CD4-positive, alpha-beta T cell (primary cell): ENCODE measurements around the gene COL4A6. TPM values are rescaled to one million over a fixed set of nuclear protein-coding genes. Genes with fewer than 3 reads are reported as not detected.

Experiments used
- ATAC-seq: fragments of 200-7000 bp; cut with Tn5 transposase; one replicate; pipeline ENCODE4 v1.10.0; 2022; ENCODE audit warnings: mild to moderate bottlenecking; ENCODE audit not compliant: poor library complexity
- CTCF ChIA-PET: fragments of 350-600 bp; sonication (Branson Sonifier 250); formaldehyde crosslinking; loops from one replicate; lab custom pipeline; 2021; ENCODE audit warnings: antibody characterized with exemption, inconsistent platforms; lab: Charles Lee
- POLR2A ChIA-PET: fragments of 350-600 bp; sonication (Branson Sonifier 250); formaldehyde crosslinking; loops from one replicate; lab custom pipeline; 2021; ENCODE audit warnings: antibody characterized with exemption, inconsistent platforms; lab: Charles Lee
- DNase-seq, 14 experiments: peaks; one replicate each; pipeline ENCODE4 v3.0.0-alpha.2; 2013 to 2020; ENCODE audit warnings: mixed read lengths in 2 of 14
- H3K27ac ChIP-seq, 2 donors: one replicate each; pipeline versions ENCODE4 v1.5.1 to v1.7.0; 2013; ENCODE audit warnings: low read length in 2 of 2, low read depth in 1 of 2, mild to moderate bottlenecking in 1 of 2
- H3K27me3 ChIP-seq, 2 experiments: 1 replicate in 1 of 2; 2 replicates in 1 of 2; pipeline versions ENCODE4 v1.6.1 to v1.7.0; 2013; ENCODE audit warnings: low read length in 2 of 2, control low read depth in 1 of 2, mild to moderate bottlenecking in 1 of 2, moderate library complexity in 1 of 2; ENCODE audit not compliant: insufficient read depth in 2 of 2, control insufficient read depth in 1 of 2
- H3K36me3 ChIP-seq: one replicate; pipeline ENCODE4 v1.6.1; 2013; ENCODE audit warnings: low read length, control low read depth; ENCODE audit not compliant: insufficient read depth
- H3K4me1 ChIP-seq: one replicate; pipeline ENCODE4 v1.6.1; 2013; ENCODE audit warnings: low read length, control low read depth; ENCODE audit not compliant: insufficient read depth
- H3K4me3 ChIP-seq: one replicate; pipeline ENCODE4 v1.5.1; 2013; ENCODE audit warnings: mild to moderate bottlenecking, low read length, moderate library complexity
- H3K9me3 ChIP-seq, 2 experiments: 1 replicate in 1 of 2; 2 replicates in 1 of 2; pipeline versions ENCODE4 v1.6.1 to v1.7.0; 2013; ENCODE audit warnings: low read length in 2 of 2, mild to moderate bottlenecking in 2 of 2, control low read depth in 1 of 2, moderate library complexity in 1 of 2; ENCODE audit not compliant: control insufficient read depth in 1 of 2, insufficient read depth in 1 of 2
- H3K27ac Mint-ChIP-seq: one replicate; pipeline ENCODE4 v1.8.0; 2020; ENCODE audit warnings: mixed read lengths
- H3K27me3 Mint-ChIP-seq: one replicate; pipeline ENCODE4 v1.8.0; 2021; ENCODE audit warnings: mixed read lengths
- H3K36me3 Mint-ChIP-seq: one replicate; pipeline ENCODE4 v1.8.0; 2021; ENCODE audit warnings: low read depth, mixed read lengths
- H3K4me1 Mint-ChIP-seq: one replicate; pipeline ENCODE4 v1.8.0; 2021; ENCODE audit warnings: low read depth, mixed read lengths
- H3K4me3 Mint-ChIP-seq: one replicate; pipeline ENCODE4 v1.8.0; 2020; ENCODE audit warnings: mild to moderate bottlenecking, mixed read lengths
- H3K9me3 Mint-ChIP-seq: one replicate; pipeline ENCODE4 v1.8.0; 2020; ENCODE audit warnings: mixed read lengths
- intact Hi-C, 2 experiments: fragments of 100-400 bp; cut with DNase I in 1 of 2; cut with micrococcal nuclease in 1 of 2; formaldehyde crosslinking; loops; one replicate each; pipeline versions ENCODE4 v1.15.1 to v1.9.0; 2023 to 2025; cut with DNase I, micrococcal nuclease
- total RNA-seq, 174 experiments: library from RNA in 2 of 174; stranded (reverse) in 2 of 174; gene quantifications; one replicate each; pipeline ENCODE4 v1.2.3 and lab custom pipeline; 2021 to 2026
- TF ChIP-seq, protein P1 (sequence below): fragments of 200-600 bp; IDR thresholded peaks from one replicate; pipeline ENCODE4 v1.8.0; 2022; ENCODE audit warnings: antibody characterized with exemption, mild to moderate bottlenecking

Gene COL4A6
- total RNA-seq, 2 experiments from 2014 or later, result not detected

- DNase-seq (no peak), ATAC-seq (no peak)
- H3K36me3 ChIP-seq, result peaks cover 2% of the 10 kb centered on the region
- Mint-ChIP-seq H3K27ac (no peak overlapping the region), H3K9me3 (no peaks in the 10 kb centered on the region), H3K4me3 (no peak overlapping the region), H3K27me3 (no peaks in the 10 kb centered on the region), H3K36me3 (no peaks in the 10 kb centered on the region), H3K4me1 (no peaks in the 10 kb centered on the region)
- H3K27ac ChIP-seq, result no peak overlapping the region
- POLR2A ChIA-PET, result no interaction called here
- intact Hi-C loops, result no loop called here
- no peaks in the 10 kb centered on the region for H3K4me1 ChIP-seq
- TF ChIP-seq, protein P1, sequence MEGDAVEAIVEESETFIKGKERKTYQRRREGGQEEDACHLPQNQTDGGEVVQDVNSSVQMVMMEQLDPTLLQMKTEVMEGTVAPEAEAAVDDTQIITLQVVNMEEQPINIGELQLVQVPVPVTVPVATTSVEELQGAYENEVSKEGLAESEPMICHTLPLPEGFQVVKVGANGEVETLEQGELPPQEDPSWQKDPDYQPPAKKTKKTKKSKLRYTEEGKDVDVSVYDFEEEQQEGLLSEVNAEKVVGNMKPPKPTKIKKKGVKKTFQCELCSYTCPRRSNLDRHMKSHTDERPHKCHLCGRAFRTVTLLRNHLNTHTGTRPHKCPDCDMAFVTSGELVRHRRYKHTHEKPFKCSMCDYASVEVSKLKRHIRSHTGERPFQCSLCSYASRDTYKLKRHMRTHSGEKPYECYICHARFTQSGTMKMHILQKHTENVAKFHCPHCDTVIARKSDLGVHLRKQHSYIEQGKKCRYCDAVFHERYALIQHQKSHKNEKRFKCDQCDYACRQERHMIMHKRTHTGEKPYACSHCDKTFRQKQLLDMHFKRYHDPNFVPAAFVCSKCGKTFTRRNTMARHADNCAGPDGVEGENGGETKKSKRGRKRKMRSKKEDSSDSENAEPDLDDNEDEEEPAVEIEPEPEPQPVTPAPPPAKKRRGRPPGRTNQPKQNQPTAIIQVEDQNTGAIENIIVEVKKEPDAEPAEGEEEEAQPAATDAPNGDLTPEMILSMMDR, result no peak
- no peaks in the 10 kb centered on the region for H3K27me3 ChIP-seq
- CTCF ChIA-PET, result no interaction called here
- no peak overlapping the region for H3K4me3 ChIP-seq
- no peaks in the 10 kb centered on the region for H3K9me3 ChIP-seq
These were observed 277.9 kb downstream of the COL4A6 start for GRCh38 chrX:108160309-108160708.

- Histone ChIP-seq H3K36me3 (peaks cover 2% of the 10 kb centered on the region), H3K9me3 (no peaks in the 10 kb centered on the region), H3K27me3 (no peaks in the 10 kb centered on the region), H3K4me3 (no peak overlapping the region), H3K4me1 (no peaks in the 10 kb centered on the region), H3K27ac (no peak overlapping the region)
- DNase-seq, result no peak
- Mint-ChIP-seq H3K9me3 (no peaks in the 10 kb centered on the region), H3K4me1 (no peaks in the 10 kb centered on the region), H3K4me3 (no peak overlapping the region), H3K36me3 (peaks cover 2% of the 10 kb centered on the region), H3K27ac (no peak overlapping the region), H3K27me3 (no peaks in the 10 kb centered on the region)
- TF ChIP-seq, protein P1, result no peak
- ATAC-seq, result no peak
- CTCF ChIA-PET, result no interaction called here
- POLR2A ChIA-PET, result no interaction called here
- intact Hi-C loops, result no loop called here
These were observed 279.1 kb downstream of the COL4A6 start for GRCh38 chrX:108159028-108159670.

- ChIA-PET POLR2A (no interaction called here), CTCF (no interaction called here)
- no peaks in the 10 kb centered on the region for H3K4me1 Mint-ChIP-seq
- ATAC-seq, result no peak
- no peaks in the 10 kb centered on the region for H3K27me3 ChIP-seq
- no peak overlapping the region for H3K4me3 Mint-ChIP-seq
- no peaks in the 10 kb centered on the region for H3K9me3 ChIP-seq
- DNase-seq, result no peak
- no peak overlapping the region for H3K4me3 ChIP-seq
- H3K27ac Mint-ChIP-seq, result no peak overlapping the region
- peaks cover 11% of the 10 kb centered on the region for H3K36me3 Mint-ChIP-seq
- H3K36me3 ChIP-seq, result peaks cover 2% of the 10 kb centered on the region
- intact Hi-C loops, result no loop called here
- H3K9me3 Mint-ChIP-seq, result no peaks in the 10 kb centered on the region
- H3K4me1 ChIP-seq, result no peaks in the 10 kb centered on the region
- no peak overlapping the region for H3K27ac ChIP-seq
- TF ChIP-seq, protein P1, result no peak
- H3K27me3 Mint-ChIP-seq, result no peaks in the 10 kb centered on the region
These were observed 280.6 kb downstream of the COL4A6 start for GRCh38 chrX:108157628-108158027.
